ENCODE data around the gene ARID3B.

ARID3B gene

GRCh38 chr15:74552773-74553441, 11.9 kb downstream of the ARID3B start:
- H3K27me3 ChIP-seq (ENCODE audit: insufficient read depth, poor library complexity, severe bottlenecking) = no peaks in the 10 kb centered on the region
- H3K4me3 ChIP-seq (replicated peaks; ENCODE audit: insufficient read depth, low read length) = no peak overlapping the region
- no peak for DNase-seq (ENCODE audit: low read depth in 1 of 2, low spot score in 1 of 2)
- H3K27ac ChIP-seq (replicated peaks) = no peak overlapping the region
- TF ChIP-seq REST (IDR thresholded peaks at IDR 0.05; ENCODE audit: insufficient replicate concordance, low read depth) (no peak), GABPA (IDR thresholded peaks at IDR 0.05; ENCODE audit: low read depth) (no peak), SPI1 (IDR thresholded peaks at IDR 0.05; ENCODE audit: borderline replicate concordance, low read depth) (no peak), CTCF (IDR thresholded peaks at IDR 0.05; ENCODE audit: insufficient read depth, low read length) (no peak), POLR2AphosphoS5 (IDR thresholded peaks at IDR 0.05; ENCODE audit: low read depth) (no peak)

- H3K27ac ChIP-seq (replicated peaks) = no peak overlapping the region
- DNase-seq (ENCODE audit: low read depth in 1 of 2, low spot score in 1 of 2) = no peak
- no peak overlapping the region for H3K4me3 ChIP-seq (replicated peaks; ENCODE audit: insufficient read depth, low read length)
- TF ChIP-seq SPI1 (IDR thresholded peaks at IDR 0.05; ENCODE audit: borderline replicate concordance, low read depth) (no peak), GABPA (IDR thresholded peaks at IDR 0.05; ENCODE audit: low read depth) (no peak), CTCF (IDR thresholded peaks at IDR 0.05; ENCODE audit: insufficient read depth, low read length) (no peak), POLR2AphosphoS5 (IDR thresholded peaks at IDR 0.05; ENCODE audit: low read depth) (no peak), REST (IDR thresholded peaks at IDR 0.05; ENCODE audit: insufficient replicate concordance, low read depth) (no peak)
- no peaks in the 10 kb centered on the region for H3K27me3 ChIP-seq (ENCODE audit: insufficient read depth, poor library complexity, severe bottlenecking)
Observed at GRCh38 chr15:74555192-74555591, 14.2 kb downstream of the ARID3B start.

GRCh38 chr15:74558706-74559105, 17.7 kb downstream of the ARID3B start:
- H3K27me3 ChIP-seq (ENCODE audit: insufficient read depth, poor library complexity, severe bottlenecking) = no peaks in the 10 kb centered on the region
- no peak for DNase-seq (ENCODE audit: low read depth in 1 of 2, low spot score in 1 of 2)
- no peak overlapping the region for H3K27ac ChIP-seq (replicated peaks)
- TF ChIP-seq POLR2AphosphoS5 (IDR thresholded peaks at IDR 0.05; ENCODE audit: low read depth) (no peak), REST (IDR thresholded peaks at IDR 0.05; ENCODE audit: insufficient replicate concordance, low read depth) (no peak), CTCF (IDR thresholded peaks at IDR 0.05; ENCODE audit: insufficient read depth, low read length) (no peak), SPI1 (IDR thresholded peaks at IDR 0.05; ENCODE audit: borderline replicate concordance, low read depth) (no peak)
- no peak overlapping the region for H3K4me3 ChIP-seq (replicated peaks; ENCODE audit: insufficient read depth, low read length)

All from HL-60 (cell line).